SW480 (cell line): ENCODE measurements around the gene DPP7.

Experiments
- DNase-seq: peaks from one replicate; pipeline ENCODE4 v3.0.0-alpha.2; 2016; ENCODE audit warnings: low spot score

The DPP7 gene

GRCh38 chr9:137088121-137088520 lies 26.4 kb downstream of the DPP7 start:
- DNase-seq: no peak

DNA sequence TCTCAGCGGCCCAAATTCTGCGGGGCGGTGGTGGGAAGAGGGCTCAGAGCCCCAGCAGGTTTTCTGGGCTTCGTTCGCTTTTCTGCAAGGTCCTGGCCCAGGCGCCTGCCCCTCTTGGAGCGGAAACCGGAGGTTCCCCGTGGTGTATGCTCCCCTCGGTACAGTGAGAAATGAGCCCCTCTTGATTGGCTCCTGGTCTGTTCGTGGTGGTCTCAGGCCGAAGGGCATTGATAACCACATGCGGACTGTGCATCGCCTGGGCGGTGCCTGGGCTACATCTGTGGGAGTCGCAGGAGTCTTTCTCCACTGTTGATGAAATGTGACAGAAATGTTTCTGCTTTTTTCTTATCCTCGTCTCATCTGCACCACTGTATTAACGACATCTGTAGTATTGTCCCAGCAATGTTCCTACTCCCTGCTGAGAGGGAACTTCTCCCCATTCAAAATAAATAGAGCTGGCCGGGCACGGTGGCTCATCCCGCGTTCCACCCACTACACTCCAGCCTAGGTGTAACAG lies 27.1 kb downstream of the DPP7 start:
- no peak for DNase-seq

- peak; percentile 98 for DNase-seq
Measured at GRCh38 chr9:137086531-137087408, 27.8 kb downstream of the DPP7 start, which contains the start of gene MAN1B1. Gene MAN1B1, plus strand, starts transcription at chr9:137086985. Its CDS starts 15 bp downstream, at chr9:137087000.

DNA sequence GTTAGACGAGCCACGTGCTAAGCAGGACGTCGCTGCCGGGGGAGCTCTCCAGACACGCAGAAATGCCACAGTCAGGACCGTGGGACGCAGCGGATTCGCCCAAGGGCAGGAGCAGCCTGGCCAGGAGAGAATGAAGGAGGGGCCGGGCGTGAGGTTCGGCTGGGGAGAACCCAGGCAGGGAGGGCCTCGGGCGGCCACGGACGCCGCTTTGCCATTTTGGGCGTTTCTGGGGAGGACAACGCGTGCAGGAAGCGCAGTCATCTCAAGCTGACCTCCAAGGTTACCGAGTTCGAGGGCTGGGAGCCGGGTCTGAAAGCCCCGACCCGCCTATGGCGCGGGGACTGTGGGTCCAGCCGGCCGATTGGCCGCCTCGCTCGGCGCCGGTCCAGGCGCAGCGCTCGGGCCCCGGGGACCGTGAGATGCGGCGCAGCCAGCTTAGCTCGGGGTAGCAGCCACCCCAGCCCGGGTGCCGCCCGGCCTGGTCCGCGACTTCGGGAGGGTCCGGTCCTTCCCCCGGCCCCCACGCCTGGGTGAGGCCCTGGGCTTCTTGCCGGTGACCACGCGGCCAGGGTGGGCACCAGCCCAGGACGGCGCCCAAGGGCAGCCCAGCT lies 28.5 kb downstream of the DPP7 start:
- peak; percentile 58 for DNase-seq

- no peak for DNase-seq
Measured at GRCh38 chr9:137084526-137084925, 30.0 kb downstream of the DPP7 start.

DNA sequence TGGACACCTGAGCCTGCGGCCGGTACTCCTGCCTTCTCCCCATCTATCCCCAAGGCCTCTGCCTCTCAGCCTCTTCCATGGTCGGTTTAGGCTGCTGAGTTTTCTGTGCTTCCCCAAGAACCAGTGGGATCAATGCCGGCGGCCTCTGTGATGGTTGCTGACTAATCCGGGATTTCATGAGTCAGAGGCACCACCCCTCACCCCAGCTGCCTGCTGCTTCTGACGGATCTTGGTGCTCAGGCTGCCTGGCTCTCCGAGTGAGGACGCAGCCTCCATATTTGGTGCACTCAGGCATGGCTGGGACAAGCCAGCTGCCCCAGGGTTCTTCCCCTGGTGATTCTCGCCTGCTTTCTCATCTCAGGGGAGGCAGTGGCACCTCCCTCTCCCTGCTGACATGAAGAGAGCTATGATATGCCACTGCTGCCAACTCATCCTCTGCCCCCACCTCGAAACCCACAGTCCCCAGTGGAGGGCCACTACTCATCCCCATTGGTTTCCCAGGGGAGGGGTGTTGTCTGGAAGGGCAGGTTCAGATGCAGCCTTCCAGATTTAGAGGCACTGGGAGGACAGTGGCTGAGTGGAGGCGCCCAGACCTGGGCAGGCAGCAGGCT lies 31.0 kb downstream of the DPP7 start:
- DNase-seq: peak; percentile 97

DNA sequence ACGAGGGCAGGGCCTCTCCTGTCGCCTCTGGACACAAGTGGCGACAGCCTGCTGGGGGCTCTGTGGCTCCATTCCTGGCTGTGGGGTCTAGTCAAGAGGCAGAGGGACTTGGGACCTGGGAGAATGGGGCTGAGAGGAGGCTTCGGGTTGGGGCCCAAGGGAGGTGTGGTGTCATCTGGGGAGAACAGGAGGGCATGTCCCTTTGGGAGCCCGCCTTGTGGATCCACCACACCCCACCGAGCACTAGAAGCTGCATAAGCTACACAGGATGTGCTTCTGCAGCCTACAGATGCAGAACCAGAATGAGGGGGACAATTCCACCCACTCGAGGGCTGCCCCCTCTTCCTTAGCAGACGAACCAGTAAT lies 31.6 kb downstream of the DPP7 start:
- no peak for DNase-seq

GRCh38 chr9:137082222-137082924 lies 32.2 kb downstream of the DPP7 start:
- DNase-seq: no peak

- no peak for DNase-seq
Measured at GRCh38 chr9:137080260-137081122, 34.0 kb downstream of the DPP7 start.

DNA sequence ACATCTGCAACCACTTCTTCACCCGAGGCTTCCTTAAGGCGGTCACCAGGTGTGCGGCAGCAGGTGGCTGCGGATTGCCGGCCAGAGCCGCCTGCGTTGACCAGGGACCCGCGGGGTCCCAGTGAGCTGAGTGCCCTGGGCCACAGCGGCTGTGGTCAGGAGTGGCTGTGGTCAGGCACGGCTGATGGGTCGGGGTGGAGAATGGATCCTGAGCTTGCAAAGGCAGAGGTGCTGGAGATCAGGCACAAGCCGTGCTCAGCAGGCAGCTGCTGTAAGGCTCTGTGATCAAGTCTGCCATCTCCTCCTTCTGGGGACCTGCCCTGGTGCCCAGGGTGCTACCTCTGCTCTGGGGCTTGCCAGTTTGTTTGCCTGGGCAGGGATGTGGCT lies 35.1 kb downstream of the DPP7 start:
- no peak for DNase-seq

DNA sequence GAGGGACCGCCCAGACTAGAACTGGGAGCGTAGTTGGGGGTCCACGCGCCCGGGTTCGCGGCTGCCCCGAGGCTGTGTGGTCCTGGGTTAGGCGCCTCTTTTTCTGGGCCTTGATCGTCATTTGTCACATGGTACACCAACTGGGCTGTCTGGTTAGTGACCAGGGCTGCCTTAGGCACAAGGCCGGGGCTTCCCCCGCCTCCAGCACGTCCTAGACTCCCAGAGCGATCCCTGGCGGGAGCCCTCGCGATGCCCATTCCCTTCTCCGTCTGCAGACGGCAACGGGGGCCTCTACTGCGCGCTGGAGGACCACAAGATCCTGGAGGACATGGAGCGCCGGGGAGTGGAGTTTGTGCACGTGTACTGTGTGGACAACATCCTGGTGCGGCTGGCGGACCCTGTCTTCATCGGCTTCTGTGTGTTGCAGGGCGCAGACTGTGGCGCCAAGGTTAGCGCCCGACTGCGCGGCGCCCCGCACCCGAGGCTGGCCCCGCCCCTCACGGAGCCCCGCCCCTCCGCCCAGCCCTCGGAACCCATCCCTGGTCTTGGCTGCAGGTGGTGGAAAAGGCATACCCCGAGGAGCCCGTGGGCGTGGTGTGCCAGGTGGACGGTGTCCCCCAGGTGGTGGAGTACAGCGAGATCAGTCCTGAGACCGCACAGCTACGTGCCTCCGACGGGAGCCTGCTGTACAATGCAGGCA lies 35.7 kb downstream of the DPP7 start:
- DNase-seq: no peak

DNA sequence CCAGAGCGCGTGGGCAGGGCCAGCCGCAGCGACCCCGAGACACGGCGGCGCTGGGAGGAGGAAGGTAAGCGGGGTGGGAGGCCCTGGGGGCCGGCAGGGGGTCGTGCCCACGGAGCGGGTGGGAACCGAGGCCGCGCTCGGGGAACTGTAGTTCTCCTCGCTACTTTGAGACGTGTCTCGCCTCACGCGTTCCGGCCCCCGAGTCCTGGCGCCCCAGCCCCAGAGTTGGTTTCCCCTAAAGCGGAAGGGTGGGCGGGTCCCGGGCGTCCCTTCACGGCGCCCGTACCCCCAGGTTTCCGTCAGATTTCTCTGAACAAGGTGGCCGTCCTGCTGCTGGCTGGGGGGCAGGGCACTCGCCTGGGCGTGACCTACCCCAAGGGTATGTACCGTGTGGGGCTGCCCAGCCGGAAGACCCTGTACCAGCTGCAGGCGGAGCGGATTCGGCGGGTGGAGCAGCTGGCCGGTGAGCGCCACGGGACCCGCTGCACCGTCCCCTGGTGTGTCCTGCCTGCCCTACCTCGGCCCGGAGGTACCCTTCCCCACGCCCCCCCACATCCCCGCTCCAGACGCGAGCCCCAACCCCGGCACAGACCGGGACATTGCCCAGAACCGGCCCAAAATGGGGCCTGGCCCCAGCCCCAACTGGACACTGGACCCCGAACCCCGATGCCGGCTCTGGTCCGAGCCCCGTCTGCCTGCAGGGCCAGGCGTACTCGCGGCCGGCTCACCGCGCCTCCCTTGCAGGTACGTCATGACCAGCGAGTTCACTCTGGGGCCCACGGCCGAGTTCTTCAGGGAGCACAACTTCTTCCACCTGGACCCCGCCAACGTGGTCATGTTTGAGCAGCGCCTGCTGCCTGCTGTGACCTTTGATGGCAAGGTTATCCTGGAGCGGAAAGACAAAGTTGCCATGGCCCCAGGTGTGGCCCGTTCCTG lies 36.5 kb downstream of the DPP7 start:
- no peak for DNase-seq

- DNase-seq: peak; percentile 48
Measured at GRCh38 chr9:137077010-137077747, 37.4 kb downstream of the DPP7 start, which contains the start of gene UAP1L1. Gene UAP1L1, plus strand, starts transcription at chr9:137077517. Its CDS starts 16 bp downstream, at chr9:137077533.

GRCh38 chr9:137076636-137077009 lies 37.9 kb downstream of the DPP7 start:
- no peak for DNase-seq

DNA sequence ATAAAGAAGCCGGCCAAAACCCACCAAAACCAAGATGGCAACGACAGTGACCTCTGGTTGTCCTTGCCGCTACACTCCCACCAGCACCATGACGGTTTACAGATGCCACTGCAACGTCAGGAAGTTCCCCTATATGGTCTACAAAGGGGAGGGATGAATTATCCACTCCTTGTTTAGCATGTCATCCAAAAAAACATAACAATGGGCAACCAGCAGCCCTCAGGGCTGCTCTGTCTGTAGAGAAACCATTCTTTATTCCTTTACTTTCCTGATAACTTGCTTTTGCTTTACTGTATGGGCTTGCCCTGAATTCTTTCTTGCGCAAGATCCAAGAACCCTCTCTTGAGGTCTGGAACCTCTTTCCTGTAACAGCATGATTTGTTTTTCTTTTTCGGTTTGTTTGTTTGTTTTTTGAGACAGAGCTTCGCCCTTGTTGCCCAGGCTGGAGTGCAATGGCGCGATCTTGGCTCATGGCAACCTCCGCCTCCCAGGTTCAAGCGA lies 39.2 kb downstream of the DPP7 start:
- no peak for DNase-seq

GRCh38 chr9:137074657-137075274 lies 39.8 kb downstream of the DPP7 start:
- no peak for DNase-seq

DNA sequence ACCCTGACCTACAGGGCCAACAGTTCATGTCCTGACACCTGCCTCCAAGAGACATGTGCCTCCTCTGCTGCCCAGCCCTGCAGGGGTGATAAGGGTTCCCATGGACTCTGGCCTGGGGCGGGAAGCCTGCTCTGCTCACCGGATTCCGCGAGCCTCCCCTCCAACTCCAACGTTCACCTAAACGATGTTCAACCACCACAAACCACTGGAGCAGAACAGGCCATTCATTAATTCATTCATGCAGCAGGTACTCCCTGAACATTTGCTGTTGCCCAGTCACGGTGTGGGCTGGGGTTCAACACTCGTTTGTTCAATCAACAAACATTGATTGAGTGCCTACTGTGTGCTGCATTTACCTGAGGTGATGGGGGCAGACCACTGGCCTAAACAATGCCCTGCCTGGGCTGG lies 40.5 kb downstream of the DPP7 start:
- DNase-seq: no peak

DNA sequence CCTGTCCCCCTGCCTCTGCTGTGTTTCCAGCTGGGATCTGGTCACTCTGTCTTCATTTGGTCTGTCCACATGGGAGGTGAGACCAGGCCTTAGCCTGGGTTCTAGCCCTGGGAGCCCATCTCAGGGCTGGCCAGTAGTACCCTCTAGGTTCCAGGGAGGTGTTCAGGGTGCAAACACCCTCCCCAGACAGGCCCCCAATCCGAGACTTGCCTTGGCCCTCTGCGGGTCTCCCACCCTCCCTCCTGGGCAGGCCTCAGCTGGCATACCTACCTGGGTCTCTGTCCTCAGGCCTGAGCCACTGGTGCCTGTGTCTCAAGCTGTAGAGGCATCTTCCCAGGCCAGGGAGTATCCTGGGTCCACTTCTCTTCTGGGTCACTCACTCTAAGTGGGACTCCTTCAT lies 43.3 kb downstream of the DPP7 start:
- DNase-seq: no peak
